ENCODE data around the gene COBL.

Gene COBL

DNA sequence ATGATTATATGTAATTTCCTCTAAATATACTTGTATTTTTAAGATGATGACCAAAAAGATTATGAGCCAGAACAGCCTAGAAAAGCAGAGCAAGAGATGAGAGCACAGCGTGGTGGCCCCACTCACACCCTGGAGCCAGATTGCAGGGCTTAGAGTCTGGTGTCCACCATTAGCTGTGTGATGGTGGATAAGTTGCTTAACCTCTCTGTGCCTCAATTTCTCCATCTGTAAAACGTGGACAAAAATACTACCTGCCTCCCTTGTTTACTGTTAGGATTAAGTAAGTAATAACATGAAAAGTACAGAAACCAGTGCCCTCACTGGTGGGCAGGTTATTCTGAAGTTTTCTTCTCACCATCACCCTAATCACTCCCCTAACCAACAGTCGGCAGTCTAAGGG lies 212.3 kb downstream of the COBL start:
- no peak for DNase-seq

DNA sequence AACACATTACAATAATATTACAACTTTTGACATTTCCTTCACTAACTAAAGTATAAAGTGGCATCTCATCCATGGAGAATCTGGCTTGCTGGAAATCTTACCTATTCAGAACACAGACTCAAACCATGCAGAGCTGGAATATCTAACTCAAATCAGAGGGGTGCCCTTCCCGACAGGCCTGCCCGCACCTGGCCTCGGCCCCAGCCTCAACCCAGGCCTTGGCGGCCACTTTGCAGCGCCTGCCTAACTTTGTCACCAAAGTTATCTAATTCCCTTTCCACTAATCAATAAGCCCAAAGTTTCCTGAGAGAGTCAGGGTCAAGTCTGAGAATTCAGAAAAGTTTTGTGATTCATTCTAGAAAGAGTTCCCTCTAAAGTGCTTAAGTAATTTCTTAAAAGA lies 212.9 kb downstream of the COBL start:
- no peak for DNase-seq

DNA sequence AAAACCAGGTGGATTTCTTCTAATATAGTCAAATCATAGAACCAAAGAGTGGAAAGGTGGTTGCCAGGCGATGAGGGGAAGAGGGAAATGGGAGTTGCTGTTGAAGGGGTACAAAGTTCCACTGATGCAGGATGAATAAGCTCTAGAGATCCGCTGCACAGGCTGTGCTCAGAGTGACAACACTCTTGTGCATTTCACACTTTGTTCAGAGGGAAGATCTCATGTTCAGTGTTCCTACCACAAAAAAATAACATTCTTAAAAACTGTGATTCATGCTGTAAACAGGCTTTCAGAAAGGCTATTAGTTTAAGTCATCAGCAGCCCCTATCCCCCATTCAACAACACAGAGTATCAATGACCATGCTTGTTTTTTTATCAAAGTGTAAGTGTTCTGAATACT lies 213.8 kb downstream of the COBL start:
- no peak for DNase-seq

DNA sequence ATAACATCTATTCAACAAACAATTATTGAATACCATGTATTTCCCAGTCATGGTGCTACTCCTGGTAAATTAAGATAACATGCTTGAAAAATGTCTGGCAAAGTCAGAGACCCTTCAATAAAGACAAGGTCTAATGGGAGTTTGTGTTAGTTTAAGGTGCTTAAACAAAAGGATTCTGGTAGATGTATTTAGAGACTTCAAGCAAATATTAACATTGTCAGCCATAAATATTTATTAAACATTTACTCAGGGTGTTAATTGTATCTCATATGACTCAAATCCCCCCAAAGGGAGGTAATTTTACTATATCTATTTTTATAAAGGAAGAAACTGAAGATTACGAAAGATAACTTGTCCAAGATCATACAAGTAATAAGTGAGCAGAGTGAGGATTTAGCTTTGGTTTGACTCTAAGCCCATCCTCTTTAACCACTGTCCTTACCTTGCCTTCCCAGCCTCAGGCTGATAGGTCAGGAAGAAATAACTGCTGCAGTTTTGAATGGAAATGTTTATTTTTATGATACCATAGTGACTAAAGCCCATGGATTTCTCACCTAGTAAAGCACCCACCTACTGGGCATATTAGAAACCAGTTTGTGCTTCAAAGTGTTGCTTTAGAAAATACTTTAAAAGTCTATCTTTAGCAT lies 215.4 kb downstream of the COBL start:
- DNase-seq = no peak

DNA sequence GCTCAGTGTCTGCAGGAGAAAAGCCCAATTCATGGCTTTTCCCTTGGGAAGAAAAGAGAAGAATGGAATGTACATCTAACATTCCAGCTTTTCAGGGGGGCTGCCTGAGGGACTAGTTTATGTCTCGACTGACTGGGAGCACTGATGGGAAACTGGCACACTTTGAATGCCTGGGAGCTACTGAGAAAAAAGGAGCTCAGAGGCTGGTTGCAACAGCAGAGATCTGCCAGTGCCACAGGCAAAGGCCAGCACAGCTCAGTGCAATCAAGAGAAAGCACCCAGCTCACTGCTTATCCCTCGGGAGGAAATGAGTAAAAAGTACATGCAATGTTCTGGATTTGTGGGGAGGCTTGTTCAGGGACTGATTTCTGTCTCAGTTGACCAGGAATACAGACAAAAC lies 226.2 kb downstream of the COBL start:
- no peak for DNase-seq

DNA sequence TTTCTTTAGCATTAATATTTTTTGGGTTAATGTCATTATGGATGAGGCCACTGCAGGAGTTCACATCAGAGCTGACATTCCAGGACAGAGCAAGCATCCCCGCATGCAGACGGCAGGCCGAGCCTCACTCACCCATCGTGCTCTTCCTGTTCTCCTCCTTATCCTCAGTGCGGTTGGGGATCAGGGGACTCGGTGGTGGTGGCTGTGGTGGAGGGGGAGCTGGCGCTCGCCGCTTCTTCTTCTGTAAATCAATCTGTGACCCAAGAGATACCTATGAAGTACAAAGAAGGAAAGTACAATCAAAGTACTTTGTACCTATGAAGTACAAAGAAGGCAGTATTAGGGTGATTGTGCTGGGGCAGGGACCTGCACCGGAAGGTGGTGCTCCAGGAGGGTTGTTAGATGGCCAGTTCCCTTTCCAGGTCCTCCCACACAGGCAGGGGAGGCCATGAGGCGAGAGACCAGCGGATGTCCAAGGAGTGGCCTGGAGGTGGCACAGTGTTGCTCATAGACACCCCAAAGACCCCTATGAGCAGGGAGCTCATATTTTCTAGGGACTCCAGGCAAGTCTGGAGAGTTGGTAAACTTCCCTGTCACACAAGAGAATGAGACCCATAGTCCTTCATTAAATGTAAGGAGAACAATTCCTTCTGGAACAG lies 231.4 kb downstream of the COBL start:
- no peak for DNase-seq

DNA sequence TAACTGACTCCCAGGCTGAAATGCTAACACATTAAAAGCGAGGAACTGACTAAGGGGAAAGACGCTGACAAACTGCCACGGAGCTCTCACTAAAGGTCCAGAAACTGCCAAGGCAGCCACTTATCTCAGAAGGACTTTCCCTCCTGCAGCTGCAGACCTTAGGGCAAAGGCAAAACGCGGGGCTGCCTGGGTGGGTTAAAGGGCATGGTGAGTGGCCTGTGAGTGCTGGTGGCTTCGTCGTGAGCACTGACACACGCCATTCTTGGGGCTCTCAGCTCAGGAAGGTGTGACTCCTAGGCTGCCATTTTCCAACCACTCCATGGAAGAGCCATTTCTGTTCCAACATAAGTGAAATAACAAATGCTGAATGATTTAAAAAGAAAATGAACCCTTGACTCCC lies 232.5 kb downstream of the COBL start:
- no peak for DNase-seq

DNA sequence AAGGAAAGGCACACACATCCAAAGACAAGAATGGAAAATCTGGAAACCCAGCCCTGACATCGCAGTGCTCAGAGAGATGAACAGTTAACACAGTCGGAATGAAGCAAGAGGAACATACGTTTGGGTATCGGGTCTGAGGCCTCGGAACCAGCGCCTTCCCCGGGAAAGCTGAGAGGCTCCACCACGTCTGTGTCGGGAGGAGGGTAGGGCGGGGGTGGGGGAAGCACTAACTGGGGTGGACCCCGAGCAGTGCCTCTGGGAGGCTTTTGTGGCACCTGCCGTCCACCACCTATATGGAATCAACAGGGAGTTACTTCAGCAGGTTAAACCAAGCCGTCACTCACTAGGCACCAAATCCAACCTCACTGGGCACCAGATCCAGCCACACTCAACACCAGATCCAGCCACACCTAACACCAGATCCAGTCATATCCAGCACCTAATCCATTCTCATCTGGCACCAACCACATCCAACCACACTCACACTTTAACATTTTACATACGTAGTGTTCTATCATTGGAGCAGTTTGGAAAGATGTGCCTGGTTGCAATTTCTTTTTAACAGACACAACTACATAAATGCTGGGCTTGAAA lies 233.6 kb downstream of the COBL start:
- DNase-seq = no peak

DNA sequence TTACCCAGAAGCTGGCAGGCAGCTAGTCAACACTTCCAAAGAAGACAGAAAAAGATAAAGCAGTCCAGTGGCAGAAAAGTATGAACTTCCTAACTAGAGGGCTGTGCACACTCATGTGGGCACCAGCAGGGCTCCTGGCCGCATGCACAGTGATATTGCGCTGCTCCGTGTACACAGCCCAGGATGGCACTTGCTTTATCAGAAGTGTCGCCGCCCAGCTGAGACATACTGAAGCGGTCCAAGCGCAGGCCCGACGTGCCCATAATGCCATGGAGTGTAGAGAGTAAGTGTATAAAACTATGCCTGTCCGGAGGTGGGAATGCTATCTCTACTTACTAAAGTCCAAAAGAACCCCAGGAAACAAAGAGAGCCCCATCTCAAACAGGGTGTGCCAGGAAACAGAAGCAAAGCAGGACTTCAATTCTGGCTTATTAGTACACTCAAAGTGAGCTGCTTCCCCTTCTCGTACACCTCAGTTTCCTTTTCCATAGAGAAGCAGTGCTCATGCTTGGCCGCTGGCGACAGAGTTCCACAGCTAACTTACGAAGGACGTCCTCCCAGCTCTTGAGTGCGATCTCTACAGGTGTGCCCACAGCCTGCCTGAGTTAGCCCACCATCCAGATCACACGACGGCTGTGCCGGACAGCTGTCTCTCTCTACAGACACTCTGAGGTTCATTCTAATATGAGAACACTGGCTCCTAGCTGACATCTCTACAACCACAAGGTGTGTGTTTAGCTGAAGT lies 234.3 kb downstream of the COBL start:
- no peak for DNase-seq

DNA sequence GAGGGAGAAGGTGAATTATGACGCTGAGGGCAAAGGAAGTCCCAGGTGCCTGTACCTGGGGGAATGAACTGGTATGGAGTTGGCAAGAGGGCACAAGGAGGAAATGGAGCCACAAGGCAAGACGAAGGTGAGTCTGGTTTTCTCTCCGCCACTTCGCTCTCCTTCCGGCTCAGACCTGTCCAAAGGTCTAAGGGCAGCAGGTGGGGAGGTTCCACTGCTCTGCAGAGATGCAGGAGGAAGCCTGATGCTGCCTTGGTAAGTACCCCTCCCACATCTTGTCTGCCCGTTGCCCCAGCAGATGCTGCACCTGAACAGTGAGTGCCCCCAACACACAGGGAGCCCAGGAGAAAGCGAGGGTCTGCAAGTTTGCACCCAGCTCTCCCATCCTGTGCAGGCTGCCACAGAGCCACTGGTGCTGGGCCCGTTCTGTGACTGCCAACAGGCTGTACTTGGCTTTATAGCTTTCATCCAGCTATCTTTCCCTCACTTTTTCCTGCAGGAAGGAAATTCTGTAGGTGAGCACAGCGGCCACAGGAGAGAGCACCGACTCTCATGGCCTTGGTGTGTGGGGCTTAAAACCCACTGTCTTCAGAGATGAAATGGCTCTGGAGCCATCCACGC lies 235.2 kb downstream of the COBL start:
- DNase-seq = no peak

DNA sequence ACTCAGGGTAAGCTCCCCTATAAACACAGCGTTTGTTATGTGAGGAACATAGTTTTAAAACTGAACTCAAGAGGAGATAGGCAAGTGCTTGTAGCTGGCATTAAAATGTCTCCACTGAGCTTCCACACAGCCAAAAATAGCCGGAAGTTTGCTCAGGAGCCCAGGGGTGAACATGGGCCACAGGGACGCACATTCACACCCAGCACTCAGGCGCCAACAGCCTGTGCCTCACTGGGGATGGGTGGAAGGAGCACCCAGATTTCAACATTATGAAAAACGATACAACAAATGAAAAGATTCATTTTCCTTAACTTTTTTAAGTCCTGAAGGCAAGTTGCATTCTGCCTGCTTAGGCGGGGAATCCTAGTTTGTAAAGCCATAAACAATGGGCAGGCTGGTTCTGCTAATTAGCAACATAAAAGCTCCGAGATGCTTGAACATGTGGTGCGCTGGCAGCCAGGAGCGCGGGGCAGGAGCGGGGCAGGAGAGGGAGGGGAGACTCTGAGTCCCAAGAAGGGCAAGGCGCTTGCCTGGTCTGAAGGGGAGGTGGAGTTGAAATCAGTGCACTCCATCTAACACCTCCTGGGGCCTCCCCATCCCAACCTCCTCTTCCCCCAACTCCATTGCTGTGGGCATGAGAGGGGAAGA lies 235.9 kb downstream of the COBL start:
- no peak for DNase-seq

DNA sequence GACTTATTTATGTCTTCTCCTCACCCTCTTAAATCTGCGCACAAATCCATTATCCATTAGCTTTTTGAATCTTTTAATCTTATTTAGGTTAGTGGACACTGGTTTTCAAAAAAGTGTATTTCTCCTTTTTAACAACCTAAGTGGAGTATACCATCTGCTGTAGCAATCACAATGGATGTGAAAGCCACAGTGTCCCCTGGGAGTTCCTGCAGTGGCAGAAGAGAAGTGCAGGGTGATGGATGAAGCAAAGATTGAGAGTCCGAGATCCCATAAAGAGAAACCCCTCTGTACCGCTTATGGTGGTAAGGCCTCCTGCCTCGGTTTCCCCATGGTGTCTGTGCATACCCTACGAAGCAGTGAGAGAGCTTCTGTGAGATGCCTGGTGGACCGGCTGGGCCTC lies 236.4 kb downstream of the COBL start:
- no peak for DNase-seq

DNA sequence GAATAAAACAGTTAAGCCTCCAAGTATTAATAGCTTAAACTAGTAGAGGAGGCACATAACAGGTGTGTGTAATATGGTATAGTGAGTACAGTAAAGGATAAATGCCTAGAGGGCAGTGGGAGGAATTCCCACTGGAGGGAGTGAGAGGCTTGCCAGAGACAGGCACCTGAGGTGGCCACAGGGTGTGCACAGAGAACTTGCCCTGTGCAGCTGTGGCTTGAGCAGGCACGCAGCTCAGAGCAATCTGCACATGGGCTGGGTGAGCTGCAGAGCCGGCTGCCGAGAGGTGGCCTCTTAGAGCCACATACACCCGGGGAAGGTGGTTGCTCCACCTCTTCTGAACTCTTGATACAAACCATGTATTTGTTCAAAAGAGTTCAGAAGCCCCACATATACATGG lies 237.1 kb downstream of the COBL start:
- DNase-seq = no peak

DNA sequence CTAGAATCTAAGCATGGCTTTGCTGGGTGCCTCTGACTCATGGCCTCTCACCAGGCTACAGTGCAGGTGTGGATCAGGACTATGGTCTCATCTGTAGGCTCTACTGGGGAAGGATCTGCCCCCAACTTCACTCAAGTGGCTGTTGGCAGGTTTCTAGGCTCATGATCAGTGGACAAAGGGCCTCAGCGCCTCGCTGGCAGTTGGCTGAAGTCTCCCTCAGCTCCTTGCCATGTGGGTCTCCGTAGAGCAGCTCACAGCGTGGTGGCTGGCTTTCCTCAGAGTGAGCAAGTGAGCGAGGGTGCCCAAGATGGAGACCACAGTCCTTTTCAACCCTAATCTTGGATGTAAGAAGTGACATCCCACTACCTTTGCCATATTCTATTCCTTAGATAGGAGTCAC lies 238.0 kb downstream of the COBL start:
- DNase-seq = no peak

DNA sequence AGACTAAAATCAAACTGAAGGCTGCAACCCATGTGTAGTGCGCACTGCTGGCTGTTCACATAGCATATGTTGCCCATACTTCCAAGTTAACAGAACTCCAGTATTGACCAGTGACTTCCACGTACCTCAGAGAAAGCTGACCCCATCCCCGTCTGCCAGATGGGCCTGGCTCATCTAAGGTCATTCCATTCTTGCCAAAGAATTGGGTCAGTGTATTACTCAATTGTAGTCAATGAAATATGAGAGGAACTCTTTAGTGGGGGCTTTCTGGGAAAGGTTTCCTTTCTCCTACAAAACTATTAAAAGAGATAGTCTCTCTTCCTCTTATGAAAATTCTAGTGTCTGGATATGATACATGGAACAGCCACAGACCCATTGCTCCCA lies 238.6 kb downstream of the COBL start:
- no peak for DNase-seq

DNA sequence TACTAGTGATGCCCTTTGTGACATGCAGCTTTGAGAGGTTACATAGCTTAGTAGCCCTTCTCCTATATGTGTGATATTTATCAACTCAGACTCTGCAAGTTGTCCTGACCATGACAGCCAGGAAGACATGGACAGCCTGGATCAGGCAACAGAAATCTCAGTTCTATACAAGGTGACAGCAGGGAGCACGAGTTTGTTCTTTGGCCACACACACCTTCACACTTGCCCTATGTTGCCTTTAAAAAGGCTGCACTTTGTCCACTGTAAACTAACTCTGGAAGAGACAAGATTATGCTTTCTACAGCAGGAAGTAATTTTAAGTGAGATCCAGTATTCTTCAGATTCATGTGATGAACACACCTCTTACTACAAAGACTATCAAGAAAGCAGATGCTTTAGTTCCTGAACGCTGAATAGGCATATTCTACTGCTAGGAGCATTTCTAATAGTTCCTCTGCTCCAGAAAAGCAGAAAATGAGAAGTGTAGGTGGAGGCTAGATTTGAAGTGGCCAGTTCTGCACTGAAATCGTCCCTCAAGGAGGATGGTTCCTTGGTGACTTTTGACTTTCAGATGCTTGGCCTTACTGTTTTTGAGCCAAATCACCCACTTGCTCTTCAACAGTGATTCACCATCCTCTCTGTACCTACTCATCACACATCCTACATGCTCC lies 239.2 kb downstream of the COBL start:
- DNase-seq = no peak

DNA sequence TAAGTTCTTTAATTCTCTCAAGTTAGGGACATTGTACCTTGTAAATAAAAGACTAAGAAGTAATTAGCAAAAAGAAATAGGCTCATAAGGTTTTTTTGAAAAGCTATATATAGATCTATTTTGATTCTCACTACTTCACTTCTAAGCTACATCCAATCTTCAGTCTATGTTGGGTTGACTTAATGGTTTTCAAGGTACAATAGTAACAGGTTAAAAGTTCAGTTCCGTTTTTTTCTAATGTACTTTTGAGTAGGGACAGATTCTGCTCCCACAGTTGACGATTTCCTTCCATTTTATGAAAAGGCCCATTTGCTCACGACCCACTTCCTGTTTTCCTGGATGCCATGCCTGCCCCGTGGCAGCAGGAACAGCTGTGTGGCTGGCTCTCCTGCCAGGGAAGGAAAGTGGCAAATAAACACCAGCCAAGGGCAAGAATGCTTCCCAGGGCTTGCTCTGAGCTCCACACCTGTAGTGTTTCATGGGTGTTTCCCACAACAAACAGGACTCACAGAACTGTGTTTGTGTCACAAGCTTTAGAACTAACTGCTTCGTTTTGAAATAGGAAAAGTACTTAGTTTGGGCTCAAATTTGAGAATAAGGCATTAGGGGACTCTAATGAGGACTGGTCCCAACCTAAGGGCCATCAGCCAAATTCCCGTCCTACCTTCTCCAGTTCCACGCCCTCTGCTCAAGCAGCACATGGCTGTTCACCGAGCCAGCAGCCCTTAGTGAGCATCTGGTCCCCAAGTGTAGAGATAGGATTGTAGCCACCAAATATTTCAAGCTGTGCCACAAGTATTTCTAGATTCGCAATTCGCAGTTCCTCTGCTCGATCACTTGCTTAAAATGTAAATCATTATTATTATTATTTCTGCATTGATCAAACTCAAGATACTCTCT lies 240.7 kb downstream of the COBL start:
- DNase-seq = no peak

DNA sequence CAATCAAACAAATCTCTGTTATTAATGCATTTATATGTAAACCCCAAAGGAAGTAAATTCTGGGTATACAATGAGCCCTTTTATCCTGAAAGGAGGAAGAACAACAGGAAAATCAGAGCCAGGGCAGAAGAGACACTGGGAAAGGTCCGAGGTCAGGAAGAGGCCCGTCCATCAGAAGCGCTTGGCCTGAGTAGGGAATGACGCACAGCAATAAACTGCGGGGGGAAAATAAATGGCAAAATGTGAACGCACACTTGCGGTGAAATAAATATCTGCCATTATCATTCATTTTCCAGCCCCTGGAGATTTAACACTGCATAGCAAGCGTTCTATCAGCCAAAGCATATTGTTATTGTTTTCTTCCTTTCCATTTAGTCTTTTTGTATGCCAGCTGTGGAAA lies 243.4 kb downstream of the COBL start:
- no peak for DNase-seq

DNA sequence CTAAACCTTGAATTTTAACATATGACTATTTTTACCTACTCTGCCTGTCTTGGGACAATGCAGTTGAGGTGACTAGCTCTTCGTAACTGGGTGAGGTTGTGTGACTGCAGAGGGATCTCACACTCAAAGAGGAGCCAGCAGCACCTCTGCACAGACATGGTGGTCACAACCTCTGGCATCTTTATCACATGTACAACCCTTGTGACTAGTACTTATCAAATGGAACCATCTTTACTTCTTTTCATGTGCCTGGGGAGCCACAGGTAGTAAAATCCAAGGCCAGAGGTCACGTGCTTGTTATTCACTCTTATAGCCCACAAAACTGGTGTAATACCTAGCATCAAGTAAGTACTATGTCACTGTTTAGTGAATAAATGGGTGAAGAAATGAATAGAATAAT lies 244.3 kb downstream of the COBL start:
- DNase-seq = no peak

DNA sequence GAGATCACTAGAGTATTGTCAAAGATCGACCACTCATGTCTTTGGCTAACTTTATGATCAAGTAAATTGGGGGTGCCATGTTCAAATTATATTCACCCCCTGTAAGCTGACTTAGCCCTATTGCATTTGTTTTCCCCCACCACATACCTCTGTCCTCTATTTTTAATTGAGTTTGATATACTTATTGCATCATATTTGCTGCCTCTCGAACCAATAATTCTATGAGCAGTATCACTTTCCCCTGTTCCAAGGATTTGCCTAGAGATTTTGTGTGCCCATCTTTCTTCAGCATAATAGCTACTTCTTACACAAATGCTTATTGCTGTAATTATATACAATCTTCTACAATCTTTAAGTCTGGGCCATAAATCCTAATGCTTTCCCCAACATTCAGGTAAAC lies 245.2 kb downstream of the COBL start:
- DNase-seq = no peak

DNA sequence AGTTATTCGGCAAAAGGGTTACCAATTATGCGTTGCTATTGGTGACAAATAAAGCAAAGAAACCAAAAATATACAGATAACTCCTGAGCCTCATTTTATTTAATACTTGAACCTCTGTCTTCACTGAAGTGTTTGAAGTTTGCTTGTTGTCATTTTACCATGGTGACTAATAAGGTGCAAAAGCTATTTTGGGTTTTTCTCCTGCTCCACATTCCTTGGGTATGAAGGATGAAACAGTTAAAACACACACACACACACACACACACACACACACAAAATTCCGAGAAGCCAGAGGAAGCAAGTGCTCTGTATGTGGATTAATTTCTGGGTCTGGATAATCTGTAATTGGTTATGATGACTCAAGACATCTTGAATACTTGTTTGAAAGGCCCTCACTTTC lies 246.5 kb downstream of the COBL start:
- no peak for DNase-seq

Measured in effector CD4-positive, alpha-beta T cell (primary cell).